Measurements from ENCODE around the gene SLAIN1.
"Not testable (repeated sequence)": the region's sequence is repeated elsewhere in the genome, so short reads cannot be mapped to it uniquely, and the experiment has no call there.

The SLAIN1 gene
- total RNA-seq: 43.8 to 53.3 (median 48.5) reads per million in 4 experiments

- DNase-seq: peak; percentile 86
Observed at GRCh38 chr13:77697217-77698103, at the start of gene SLAIN1. Gene SLAIN1 (plus strand): TSS chr13:77697687. CDS start chr13:77697914, 227 bp downstream.

- no peak for DNase-seq
Observed at GRCh38 chr13:77650409-77650808, 47.1 kb upstream of the SLAIN1 start.

GRCh38 chr13:77653301-77653700 is 44.2 kb upstream of the SLAIN1 start:
- DNase-seq: no peak

GRCh38 chr13:77660016-77660415 is 37.5 kb upstream of the SLAIN1 start:
- DNase-seq: not testable (repeated sequence)

DNA sequence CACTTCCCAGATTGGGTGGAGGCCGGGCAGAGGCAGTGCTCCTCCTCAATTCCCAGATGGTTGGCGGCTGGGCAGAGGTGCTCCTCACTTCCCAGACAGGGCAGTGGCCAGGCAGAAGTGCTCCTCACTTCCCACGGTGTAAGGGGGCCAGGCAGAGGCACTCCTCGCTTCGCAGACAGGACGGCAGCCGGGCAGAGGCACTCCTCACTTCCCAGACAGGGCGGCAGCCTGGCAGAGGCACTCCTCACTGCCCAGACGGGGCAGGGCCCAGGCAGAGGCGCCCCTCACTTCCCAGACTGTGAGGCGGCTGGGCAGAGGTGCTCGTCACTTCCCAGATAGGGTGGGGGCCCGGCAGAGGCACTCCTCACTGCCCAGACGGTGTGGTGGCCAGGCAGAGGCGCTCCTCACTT is 36.6 kb upstream of the SLAIN1 start:
- no peak for DNase-seq

DNA sequence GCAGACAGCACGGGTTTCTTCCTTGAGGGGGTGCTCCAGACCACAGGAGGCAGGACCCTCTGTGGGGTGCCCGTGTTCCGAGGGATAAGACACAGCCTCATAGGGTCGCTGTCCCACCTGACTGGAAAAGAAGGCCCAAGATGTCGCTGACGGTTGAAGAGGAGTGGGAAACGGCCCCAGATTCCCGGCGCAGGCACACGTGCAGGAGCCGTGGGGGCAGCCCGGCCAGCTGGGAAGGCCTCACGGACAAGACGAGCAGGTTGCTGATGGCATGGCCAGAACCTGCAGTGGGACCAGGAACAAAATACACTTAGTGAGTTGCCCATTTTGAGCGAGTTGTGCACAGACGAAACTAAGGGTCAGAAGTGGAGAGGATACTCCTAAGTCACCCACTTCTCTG is 35.2 kb upstream of the SLAIN1 start:
- not testable (repeated sequence) for DNase-seq

- not testable (repeated sequence) for DNase-seq
Observed at GRCh38 chr13:77662831-77663230, 34.7 kb upstream of the SLAIN1 start.

GRCh38 chr13:77674852-77675251 is 22.6 kb upstream of the SLAIN1 start:
- no peak for DNase-seq

DNA sequence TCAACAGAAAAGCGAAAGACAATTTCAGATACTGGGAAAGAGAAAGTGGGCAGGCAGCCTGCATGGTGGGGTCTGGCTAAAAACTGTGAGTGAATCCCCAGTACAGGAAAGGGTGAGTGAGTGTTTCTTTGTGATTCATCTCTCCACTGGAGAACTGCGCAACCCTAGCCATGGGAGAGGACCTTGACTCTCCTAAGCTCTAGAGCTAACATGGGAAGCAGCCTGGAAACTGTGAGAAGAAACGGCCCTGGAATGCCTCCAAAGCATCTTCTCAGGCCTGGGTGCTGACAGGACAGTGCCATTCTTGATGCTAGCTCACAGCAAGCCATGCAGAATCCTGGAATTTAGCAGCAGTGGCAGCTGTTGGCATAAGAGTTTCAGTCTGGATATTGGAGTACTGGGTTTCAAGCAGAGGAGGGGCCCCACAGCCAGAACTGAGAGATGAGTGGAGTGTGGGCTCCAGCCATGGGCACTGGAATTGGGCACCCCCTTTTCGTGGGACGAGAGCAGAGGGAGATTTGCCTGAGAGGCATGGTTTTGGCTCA is 18.7 kb upstream of the SLAIN1 start:
- no peak for DNase-seq

- no peak for DNase-seq
Observed at GRCh38 chr13:77687799-77688198, 9.7 kb upstream of the SLAIN1 start.

- DNase-seq: no peak
Observed at GRCh38 chr13:77691871-77692270, 5.6 kb upstream of the SLAIN1 start.

GRCh38 chr13:77692746-77693448 is 4.6 kb upstream of the SLAIN1 start:
- DNase-seq: no peak

DNA sequence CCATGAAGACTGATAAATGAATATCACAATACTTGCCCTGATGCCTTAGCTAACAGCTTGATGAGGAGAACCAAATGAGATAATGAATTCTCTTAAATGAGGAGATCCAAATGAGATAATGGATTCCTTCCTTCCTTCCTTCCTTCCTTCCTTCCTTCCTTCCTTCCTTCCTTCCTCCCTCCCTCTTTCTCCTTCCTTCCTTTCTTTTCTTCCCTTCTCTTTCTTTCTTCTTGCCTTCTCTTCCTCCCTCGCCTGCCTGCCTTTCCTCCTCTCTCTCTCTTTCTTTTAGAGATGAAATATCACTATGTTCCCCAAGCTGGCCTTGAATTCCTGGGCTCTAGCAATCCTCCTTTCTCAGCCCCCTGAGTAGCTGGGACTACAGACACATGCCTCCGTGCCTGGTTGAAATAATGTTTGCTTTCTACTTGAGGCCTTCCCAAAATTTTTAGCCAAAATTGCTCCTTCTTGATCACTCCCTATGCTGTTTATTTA is 4.0 kb upstream of the SLAIN1 start:
- no peak for DNase-seq

DNA sequence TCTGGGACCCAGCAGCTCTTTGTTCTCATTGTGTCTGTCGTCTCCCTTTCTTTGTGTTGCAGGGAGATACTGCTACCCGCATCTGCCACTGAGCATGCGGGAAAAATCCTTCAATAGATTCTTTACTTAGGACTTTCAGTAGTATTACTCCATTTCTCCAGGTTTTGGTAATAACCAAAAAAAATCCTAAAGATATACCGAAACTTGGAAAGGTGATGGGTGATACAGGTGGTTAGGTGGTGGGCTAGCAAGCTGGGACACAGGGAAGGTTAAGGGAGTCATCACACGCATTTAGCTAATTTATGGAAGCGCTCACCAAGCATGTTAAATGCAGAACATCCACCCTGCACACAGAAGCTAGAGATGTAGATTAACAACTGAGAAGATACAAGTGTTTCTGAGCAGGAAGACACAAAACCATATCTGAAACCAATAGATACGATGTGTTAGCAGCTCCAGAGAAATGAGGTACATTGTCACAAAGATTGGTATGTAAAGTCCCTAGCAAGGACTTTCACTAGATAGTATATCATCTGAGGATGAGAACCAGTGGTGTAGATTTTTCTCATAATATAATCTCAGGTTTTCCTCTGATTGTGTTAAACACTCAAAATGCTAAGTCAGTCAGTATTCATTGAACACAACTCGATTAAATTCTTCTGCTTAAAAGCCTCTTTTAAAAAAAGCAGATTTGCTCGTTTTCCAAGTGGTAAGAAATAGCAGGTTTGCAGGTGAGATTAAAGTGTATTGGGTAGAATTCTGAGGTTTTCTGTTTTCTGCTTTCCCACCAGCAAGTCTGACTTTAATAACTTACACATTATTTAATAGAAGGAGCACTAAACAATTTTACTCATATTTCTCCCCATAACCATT is 1.2 kb upstream of the SLAIN1 start:
- no peak for DNase-seq

- no peak for DNase-seq
Observed at GRCh38 chr13:77696879-77697216, 639 bp upstream of the SLAIN1 start.

DNA sequence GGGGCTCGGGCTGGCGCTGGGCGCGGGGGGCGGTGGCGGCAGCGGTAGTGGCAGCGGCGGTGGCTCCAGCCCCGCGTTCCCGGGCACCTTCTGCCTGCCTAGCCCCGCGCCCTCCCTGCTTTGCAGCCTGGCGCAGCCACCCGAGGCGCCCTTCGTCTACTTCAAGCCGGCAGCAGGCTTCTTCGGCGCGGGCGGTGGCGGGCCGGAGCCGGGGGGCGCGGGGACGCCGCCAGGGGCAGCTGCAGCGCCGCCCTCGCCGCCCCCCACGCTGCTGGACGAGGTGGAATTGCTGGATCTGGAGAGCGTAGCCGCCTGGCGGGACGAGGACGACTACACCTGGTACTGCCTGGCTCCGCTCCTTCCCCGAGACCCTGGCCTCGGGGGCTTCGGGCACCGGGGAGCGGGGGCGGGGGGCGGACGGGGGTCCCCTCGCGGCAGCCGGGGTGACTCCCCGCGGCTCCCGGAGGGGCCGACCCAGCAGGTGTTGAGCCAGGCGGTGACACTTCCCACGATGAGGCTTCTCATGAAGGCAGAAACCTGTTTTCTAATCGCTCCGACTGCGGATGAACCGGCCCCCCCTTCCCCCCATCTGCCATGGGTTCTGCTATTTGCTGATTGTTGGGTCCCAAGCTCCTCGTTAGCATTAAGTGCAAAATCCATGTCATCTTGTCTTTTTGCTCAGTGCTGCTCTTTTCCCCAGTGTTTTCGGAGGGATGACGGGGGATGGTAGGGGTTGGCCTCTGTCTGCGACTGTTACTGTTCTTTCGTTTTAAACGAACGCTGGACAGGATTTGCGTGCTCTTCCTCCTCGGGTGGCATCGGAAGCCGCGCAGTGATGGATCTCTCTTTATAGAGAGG is 943 bp downstream of the SLAIN1 start:
- DNase-seq: peak; percentile 24

GRCh38 chr13:77699059-77699680 is 1.7 kb downstream of the SLAIN1 start:
- DNase-seq: no peak

- DNase-seq: no peak
Observed at GRCh38 chr13:77701305-77701704, 3.8 kb downstream of the SLAIN1 start.

GRCh38 chr13:77702366-77702765 is 4.9 kb downstream of the SLAIN1 start:
- no peak for DNase-seq

GRCh38 chr13:77703408-77703807 is 5.9 kb downstream of the SLAIN1 start:
- no peak for DNase-seq

DNA sequence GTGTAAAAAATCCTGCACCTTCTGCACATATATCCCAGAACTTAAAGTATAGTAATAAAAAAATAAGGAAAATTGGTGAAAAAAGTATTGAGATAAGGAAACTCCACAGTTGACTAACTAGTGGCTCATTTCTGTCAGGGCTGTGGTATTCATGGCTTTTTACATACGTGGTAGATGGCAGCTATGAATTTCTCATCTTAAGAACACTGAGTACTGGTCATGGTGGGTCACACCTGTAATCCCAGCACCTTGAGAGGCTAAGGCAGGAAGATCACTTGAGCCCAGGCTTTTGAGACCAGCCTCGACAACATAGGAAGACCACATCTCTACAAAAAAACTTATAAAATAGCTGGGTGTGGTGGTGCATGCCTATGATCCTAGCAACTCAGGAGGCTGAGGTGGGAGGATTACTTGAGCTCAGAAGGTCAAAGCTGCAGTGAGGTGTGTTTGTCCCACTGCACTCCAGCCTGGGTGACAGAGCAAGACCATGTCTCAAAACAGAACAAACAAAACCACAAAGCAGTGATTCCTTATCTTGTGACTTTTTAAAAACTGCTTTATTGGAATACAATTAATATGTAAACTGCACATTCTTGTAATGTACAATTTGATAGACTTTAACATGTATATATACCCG is 16.8 kb downstream of the SLAIN1 start:
- no peak for DNase-seq
